Fibroblast of peridontal ligament (primary cell): Measurements from ENCODE around the gene IKZF1.

Experiments
- DNase-seq: peaks from one replicate; pipeline ENCODE4 v3.0.0-alpha.2; 2010; ENCODE audit errors: extremely low read depth

Gene IKZF1

DNA sequence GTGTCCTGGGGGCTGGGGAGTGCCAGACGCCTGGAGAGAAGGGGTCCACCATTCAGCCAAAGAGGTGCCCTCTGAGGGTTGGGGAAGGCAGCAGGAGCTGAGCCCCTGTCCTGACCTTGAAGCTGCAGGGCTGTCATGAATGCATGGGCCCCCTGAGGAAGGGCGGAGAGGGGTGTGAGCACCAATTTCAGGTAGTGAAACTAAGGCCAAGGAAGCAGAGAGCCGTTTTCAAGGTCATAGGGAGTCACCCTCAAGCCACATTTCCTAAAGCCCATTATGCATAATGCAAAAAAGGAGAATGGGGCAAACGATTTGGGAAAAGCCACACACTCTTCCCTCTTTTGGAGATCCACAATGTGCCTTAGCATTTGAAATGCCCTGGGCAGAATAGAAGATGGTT lies 108.5 kb downstream of the IKZF1 start:
- no peak for DNase-seq

DNA sequence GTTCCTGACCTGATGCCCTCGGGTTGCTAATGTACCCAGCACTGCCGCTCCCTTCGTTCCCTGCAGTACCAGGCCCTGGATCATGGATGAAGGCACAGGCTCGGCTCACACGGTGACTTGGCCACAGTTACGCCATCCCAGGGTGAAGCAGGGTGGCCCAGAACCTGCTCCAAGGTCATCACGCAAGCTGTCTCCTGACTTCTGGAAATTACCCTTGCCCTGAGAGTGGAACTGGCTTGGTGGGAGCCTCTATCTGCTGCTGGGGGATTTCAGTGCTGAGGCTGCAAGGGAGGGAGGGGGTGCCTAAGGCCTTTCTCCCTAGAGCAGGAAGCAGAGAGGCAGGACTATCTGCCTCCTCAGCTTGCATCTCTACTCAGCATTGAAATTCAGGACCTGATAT lies 109.0 kb downstream of the IKZF1 start:
- DNase-seq = no peak

GRCh38 chr7:50415844-50416364 lies 111.4 kb downstream of the IKZF1 start:
- DNase-seq = no peak

DNA sequence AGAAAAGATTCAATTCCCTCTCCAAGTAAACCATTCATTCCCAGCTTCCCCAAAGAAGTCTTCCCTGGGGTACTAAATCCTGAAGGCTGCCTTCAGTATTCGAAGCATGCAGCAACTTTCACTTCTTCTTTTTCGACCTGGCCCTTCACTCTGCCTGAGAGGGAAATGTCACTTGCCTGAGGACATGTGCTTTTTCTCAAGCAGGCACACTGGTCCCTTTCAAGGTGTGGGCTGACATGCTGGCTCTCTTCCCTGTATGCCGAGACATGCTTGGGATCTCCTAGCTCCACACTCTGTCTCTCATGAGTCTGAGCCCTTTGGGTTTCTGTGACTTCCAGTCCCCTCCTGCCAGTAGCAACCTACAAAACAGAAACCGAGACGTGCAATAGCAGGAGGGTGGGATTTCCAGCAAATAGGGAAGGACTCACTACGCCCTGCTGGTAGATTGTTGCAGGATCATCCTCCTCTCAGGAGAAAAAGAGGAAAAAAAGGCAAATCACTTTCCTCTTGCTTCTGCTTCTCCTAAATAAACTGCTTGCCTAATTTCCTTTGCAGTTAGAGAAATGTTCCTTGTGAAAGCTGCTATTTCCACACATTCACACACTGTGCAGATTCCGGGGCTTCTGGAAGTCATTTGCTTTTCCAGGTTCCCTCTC lies 112.1 kb downstream of the IKZF1 start:
- DNase-seq = no peak

GRCh38 chr7:50418086-50418515 lies 113.6 kb downstream of the IKZF1 start:
- peak; percentile 73 for DNase-seq

DNA sequence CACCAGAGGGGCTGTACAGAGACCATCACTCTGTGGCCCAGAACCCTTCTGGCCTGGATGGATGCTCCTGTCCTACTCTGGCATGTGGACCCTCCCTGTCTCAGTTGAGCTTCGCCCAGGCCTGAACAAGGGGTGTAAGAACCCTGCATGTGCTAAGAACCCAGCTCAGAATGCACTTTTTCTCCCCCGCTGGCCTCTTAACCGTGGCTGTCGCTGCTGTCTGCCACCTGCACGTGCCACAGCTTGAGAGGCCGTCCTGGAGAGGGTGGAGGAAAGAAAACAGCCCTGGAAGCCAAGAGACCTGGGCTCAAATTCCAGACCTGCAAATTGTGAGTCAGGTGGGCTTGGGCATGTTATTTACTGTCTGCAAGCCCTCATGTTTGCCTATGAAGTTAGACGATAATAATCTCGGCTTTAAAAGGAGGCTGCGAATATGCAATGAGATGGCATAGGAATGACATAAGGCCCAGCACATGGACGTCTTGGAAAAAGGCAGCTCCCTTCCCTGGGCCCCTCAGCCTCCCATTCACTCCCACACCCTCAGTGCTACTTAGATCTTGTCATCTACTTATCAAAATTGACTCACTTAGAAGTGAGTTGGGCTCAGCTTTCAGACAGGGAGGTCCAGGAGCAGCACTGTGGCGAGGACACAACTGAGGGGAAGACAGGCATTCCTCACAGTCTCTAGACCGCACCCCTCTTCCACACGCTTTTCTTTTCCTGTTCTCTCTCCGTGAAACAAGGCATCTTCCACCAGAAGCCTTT lies 114.2 kb downstream of the IKZF1 start:
- no peak for DNase-seq

- DNase-seq = no peak
Measured at GRCh38 chr7:50421043-50421442, 116.5 kb downstream of the IKZF1 start.

GRCh38 chr7:50422858-50423257 lies 118.3 kb downstream of the IKZF1 start:
- no peak for DNase-seq

GRCh38 chr7:50423860-50424259 lies 119.3 kb downstream of the IKZF1 start:
- no peak for DNase-seq

GRCh38 chr7:50425318-50425717 lies 120.8 kb downstream of the IKZF1 start:
- no peak for DNase-seq

- no peak for DNase-seq
Measured at GRCh38 chr7:50426280-50427045, 121.9 kb downstream of the IKZF1 start.

GRCh38 chr7:50427518-50427917 lies 123.0 kb downstream of the IKZF1 start:
- no peak for DNase-seq

GRCh38 chr7:50428911-50429310 lies 124.4 kb downstream of the IKZF1 start:
- no peak for DNase-seq

DNA sequence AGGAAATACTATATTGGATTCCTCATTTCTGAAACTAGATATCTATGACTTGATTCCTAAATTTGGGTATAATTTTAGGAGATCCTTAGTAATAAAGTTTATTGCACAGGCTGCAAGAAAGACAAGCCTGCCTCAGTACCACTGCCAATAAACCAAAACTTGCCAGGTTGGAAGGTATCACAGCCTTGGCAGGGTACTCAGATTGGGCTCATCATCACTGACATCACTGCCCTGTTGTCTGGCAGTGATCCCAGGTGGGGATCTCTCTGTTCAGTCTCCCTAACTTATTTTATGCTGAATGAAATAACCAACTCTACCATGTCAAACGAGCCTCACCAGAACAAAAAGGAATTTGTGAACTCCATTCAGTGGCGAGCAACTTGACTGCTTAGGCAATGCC lies 126.8 kb downstream of the IKZF1 start:
- no peak for DNase-seq

DNA sequence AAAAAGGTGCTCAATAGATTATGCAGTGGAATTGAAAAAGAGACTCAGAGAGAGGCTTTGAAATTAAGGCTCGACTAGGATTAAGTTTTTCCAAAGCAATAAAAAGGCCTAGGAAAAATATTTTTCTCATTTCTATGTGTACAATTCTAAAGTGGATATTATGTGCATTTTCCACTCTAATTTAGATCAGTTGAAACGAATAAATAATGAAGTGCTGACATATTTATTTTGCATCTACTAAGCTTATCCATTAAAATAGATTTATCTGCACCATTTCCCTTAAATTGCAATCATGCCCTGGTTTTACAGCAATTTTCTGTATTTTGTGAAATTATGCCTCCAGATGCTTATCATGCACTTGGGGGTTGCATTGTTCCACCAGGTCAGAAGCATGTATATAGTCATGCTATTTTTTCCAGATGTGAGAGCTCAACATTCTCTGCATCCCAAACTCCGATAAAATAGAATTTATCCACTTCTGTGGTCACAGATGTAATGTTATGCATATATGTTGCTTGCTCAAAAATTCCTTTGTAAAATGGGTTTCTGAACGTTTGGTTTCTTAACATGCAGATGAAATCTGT lies 127.3 kb downstream of the IKZF1 start:
- no peak for DNase-seq

DNA sequence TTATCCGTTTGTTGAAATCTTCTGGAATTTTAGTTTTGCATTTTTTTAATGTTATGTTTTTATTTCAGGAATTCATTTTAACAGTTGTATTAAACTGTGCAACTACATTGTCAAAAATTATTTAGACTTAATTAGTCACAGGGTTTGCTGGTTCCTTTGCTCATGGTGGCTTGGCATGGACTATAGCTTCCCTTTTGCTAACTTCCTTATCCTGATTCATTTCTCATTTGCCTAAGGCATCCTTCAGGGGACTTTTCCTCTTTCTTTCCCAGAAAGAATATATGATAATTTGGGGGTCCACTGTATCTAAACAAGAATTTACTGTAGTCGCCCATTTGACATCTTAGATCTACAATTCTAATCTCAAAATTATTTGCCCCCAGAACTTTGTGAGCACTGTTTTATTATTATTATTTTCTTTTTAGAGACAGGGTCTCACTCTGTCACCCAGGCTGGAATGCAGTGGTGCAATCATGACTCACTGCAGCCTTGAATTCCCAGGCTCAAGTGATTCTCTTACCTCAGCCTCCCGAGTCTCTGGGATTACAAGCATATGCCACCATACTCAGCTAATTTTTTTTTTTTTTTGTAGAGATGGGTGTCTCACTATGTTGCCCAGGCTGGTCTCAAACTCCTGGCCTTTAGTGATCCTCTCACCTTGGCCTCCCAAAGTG lies 131.8 kb downstream of the IKZF1 start:
- DNase-seq = peak; percentile 48

DNA sequence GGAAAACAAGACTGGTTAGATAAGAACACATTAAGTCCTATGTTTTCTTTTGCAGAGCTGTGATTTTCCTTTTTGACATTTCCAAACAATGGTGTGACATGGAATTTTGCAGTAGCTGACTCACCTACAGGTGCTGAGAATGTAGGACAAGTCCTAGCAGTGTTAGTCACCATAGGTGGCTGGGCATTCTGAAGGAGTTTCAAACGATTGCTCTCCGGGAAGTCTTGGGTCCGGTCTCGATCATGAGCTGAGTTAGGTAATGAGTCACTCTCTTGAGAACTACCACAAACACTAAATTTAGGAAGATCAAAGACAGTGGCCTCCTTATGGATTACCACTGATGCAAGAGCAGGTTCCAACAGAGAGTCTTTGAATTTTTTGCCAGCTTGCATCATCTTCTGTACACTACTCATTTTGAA lies 142.0 kb downstream of the IKZF1 start:
- DNase-seq = peak; percentile 14

- no peak for DNase-seq
Measured at GRCh38 chr7:50448823-50449222, 144.3 kb downstream of the IKZF1 start.

- no peak for DNase-seq
Measured at GRCh38 chr7:50449501-50449880, 145.0 kb downstream of the IKZF1 start.

GRCh38 chr7:50449881-50450589 lies 145.5 kb downstream of the IKZF1 start, which contains the start of gene FIGNL1:
Gene FIGNL1, minus strand, starts transcription at chr7:50450350. Its CDS starts 3,063 bp downstream, at chr7:50447287.
- DNase-seq = peak; percentile 56

DNA sequence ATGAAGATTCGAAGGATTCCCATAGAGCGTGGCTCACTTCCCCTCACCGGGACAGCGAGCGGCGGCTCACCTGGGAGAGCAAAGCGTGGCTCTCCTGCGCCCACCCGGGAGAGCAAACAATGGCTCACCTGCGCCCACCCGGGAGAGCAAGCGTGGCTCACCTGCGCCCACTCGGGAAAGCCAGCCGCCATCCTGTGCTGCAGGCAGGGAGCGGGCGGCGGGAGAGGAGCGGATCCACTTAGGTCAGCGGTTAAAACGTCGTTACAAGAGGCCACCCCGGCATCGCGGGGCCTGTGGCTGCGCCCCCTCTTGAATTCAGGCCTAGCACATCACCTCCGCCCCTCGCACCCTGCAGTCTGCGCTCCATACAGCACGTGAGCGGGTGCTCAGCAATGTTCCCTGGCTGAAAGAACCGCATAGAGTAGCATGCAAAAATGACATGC lies 146.1 kb downstream of the IKZF1 start:
- no peak for DNase-seq
